NCI-H526 treated with DMSO at 0.1 percent for 48 hours (cell line): ENCODE results near the gene ALPP.
"Not testable (repeated sequence)": the region's sequence is repeated elsewhere in the genome, so short reads cannot be mapped to it uniquely, and the experiment has no call there.

Experiments used
- DNase-seq: peaks from one replicate; lab custom pipeline; 2025; lab: John Stamatoyannopoulos, UW

ALPP gene

GRCh38 chr2:232363784-232364615, 14.6 kb upstream of the ALPP start:
- no peak for DNase-seq

GRCh38 chr2:232364806-232365594, 13.6 kb upstream of the ALPP start:
- not testable (repeated sequence) for DNase-seq

DNA sequence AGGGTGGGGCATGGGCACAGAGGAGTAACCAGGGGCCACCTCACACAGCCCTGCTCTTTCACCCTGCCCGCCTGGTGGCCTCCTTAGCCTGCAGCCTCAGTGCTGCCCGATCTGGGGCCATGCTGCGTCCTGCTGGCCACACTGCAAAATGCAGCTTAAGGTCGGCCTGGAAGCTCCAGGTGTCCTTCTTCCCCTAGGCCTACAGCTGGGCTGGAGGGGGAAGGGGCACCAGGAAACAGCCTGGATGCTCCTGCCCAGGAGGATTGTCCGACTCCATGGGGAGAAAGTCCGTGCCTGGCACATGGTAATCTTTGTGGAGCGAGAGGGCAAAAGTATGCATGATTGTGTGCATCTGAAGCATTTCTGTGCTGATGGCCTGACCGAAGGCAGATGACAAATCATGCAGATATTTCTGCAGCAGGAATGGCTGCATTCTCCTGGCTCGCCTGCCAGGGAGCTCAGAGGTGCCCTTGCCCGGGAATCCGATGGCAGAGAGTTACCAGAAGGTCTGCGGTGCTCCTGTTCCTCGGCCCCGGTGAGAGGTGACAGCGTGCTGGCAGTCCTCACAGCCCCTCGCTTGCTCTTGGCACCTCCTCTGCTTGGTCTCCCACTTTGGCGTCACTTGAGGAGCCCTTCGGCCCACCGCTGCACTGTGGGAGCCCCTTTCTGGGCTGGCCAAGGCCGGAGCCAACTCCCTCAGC, 12.8 kb upstream of the ALPP start:
- DNase-seq: no peak

- DNase-seq: not testable (repeated sequence)
These were observed 12.1 kb upstream of the ALPP start for GRCh38 chr2:232366461-232366860.

DNA sequence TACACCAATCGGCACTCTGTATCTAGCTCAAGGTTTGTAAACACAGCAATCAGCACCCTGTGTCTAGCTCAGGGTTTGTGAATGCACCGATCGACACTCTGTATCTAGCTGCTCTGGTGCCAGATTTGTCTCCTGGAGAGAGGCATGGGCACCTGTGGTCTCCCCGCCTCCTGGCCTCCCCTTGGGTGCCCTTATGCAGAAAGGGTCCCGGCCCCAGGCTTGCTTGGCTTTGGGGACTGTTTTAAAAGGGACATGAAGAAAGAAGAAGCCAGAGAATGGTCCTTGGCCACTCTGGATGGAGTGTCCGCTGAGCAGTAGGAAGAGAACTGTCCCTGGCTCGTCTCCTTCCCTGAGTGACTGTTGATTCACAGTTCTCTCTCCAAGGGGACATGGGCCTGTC, 11.5 kb upstream of the ALPP start:
- DNase-seq: no peak

GRCh38 chr2:232367591-232368233, 10.8 kb upstream of the ALPP start:
- no peak for DNase-seq

GRCh38 chr2:232368311-232368731, 10.2 kb upstream of the ALPP start:
- no peak for DNase-seq

GRCh38 chr2:232369126-232369951, 9.2 kb upstream of the ALPP start:
- DNase-seq: no peak

DNA sequence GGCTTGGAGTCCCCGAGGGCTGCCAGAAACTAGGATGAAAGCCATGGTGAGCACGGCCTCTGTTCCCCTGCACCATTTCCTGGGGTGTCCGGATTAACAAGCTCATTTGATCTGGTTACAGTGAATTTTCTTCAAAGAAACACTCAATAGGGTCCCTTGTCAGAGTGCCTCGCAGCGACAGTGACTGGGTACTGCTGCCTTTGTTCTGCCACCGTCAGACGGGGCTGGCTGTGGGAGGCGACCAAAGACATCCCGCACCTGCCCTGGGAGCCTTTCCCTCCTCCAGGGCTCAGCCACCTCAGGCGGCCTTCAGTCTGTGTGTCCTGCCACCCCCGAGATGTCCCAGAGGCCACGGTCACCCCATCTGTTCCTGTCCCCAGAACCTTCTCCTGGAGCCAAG, 8.5 kb upstream of the ALPP start:
- not testable (repeated sequence) for DNase-seq

DNA sequence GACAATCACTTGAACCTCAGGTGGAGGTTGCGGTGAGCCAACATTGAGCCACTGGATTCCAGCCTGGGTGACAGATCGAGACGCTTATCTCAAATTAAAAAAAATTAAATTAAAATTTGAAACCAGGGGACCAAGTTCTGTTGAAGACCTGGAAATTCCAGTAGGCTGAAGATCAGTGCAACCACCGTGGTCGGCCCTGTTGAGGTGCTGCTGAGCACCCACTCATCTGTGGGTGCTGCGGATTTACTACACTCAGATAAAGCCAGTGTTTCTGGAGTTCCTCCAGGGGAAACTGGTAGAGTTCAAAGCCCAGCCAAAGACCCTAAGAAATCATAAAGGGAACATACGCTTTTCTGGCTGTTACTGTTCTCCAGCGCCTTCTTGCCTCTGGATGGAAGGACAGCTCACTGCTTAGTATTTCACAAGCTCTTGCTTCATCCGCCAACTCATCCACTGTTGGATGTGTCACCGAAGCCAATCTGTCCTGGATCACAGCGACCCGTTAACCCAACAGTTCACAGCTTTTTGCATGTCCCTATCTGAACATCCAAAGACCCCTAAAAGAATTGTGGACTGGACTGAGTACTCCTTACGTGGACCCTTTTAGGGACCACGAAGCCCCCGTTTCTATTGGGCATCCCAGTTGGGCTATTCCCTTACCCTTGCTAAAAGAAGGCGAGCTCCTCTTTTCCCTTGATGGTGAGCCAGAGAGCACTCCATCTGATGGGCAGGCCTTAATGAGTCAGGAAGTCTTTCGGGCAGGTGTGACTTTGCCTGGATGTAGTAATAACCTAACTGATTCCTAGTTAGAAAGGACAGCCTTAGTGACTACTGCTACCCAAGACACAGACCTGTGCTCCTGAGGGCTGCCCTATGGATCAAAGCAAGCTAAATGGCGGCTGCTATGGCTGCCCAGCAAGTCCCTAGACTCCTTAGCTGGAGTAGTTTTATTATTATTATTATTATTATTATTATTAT, 6.0 kb upstream of the ALPP start:
- DNase-seq: no peak

GRCh38 chr2:232374356-232374755, 4.2 kb upstream of the ALPP start:
- no peak for DNase-seq

DNA sequence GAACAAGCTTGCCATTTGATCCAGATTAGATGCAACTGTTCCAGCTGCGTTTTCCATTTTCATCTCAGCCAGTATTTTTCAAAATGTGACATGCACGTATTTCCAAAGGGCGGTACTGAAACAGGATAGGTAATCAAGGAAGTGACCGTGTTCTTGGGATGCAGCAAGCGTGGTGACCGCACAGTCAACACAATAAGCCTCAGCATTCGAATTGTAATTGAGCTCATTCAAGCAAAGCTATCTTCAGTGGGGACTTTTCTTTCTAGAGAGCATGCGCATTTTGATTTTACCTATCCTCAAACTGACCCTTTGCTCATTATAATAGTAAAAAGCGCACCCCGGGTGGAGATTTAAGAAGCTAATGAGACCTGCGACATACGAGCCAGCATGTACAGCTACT, 3.4 kb upstream of the ALPP start:
- no peak for DNase-seq

DNA sequence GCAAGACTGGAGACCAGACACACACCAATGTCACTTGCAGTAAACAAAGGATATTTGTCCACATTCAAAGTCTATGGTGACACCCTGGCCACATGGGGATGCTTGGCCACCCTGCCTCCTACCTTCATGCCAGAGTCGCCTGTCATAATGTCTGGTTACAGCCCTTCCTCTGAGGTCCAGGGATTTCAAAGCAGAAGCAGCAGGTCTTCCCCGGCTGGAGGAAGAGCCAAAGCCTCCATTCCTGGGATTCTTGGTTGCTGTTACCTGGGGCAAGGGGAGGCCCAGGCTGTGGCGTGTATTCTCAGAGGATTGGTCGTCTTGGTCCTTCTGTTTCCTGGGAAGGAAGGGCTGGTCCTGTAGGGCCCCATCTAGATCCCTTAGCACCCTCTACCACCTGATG, 2.3 kb upstream of the ALPP start:
- DNase-seq: no peak

- no peak for DNase-seq
These were observed 1.8 kb upstream of the ALPP start for GRCh38 chr2:232376713-232377112.

DNA sequence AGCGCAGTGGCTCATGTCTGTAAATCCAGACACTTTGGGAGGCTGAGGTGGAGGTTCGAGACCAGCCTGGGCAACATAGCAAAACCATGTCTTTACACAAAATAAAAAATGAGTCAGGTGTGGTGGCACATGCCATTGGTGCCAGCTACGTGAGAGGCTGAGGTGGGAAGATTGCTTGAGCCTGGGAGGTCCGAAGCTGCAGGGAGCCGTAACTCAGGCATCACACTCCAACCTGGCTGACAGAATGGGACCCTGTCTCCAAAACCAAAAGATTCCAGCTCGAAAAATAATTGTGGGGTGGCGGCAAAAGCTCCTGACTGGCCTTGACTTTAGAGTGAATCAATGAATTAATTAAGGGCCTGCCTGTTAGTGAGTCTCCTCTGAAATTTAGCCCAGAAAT, 1.2 kb upstream of the ALPP start:
- no peak for DNase-seq

- DNase-seq: no peak
These were observed 463 bp upstream of the ALPP start for GRCh38 chr2:232377841-232378734.

DNA sequence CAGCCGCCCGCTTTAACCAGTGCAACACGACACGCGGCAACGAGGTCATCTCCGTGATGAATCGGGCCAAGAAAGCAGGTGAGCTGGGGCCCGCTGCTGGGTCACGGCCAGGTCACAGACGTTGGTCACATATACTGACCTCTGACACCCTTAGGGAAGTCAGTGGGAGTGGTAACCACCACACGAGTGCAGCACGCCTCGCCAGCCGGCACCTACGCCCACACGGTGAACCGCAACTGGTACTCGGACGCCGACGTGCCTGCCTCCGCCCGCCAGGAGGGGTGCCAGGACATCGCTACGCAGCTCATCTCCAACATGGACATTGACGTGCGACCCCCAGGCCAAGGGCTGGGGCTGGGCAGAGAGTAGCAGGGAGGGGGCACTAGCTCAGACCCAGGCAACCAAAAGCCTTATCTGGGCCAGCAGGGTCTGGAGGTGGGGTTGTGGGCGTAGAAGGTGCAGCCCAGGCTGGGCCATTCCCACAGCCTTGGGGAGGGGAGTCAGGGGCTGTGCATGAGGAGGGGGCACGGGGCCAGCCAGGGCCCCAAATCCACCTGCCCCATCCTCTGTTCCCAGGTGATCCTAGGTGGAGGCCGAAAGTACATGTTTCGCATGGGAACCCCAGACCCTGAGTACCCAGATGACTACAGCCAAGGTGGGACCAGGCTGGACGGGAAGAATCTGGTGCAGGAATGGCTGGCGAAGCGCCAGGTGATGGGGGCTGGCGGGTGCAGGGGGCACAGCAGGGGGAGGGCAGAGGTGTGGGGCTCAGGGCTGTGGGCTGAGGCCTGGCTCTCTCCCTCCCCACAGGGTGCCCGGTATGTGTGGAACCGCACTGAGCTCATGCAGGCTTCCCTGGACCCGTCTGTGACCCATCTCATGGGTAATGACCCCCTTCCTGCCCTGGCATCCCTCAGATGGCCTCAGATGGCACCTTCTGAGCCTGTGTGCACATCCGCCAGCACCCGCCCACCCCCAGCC, 1.3 kb downstream of the ALPP start:
- DNase-seq: not testable (repeated sequence)
